Measurements from ENCODE around the gene CSRP1.
"Not testable (repeated sequence)": the region's sequence is repeated elsewhere in the genome, so short reads cannot be mapped to it uniquely, and the experiment has no call there.

CSRP1 gene

GRCh38 chr1:201473296-201473695 is 33.6 kb downstream of the CSRP1 start:
- DNase-seq, result no peak

GRCh38 chr1:201472321-201472720 is 34.6 kb downstream of the CSRP1 start:
- DNase-seq, result not testable (repeated sequence)

- DNase-seq, result no peak
These were observed 35.2 kb downstream of the CSRP1 start for GRCh38 chr1:201471772-201472171.

- DNase-seq, result no peak
These were observed 36.3 kb downstream of the CSRP1 start for GRCh38 chr1:201470581-201470980.

GRCh38 chr1:201469645-201470074 is 37.3 kb downstream of the CSRP1 start:
- DNase-seq, result no peak

GRCh38 chr1:201468844-201469644 is 37.9 kb downstream of the CSRP1 start, which contains the start of gene PHLDA3:
Gene PHLDA3, minus strand, starts transcription at chr1:201469188. Its CDS starts 402 bp downstream, at chr1:201468786.
- DNase-seq, result peak; percentile 6 to 23

GRCh38 chr1:201468501-201468843 is 38.5 kb downstream of the CSRP1 start:
- no peak for DNase-seq

- DNase-seq, result no peak
These were observed 40.4 kb downstream of the CSRP1 start for GRCh38 chr1:201466492-201466891.

- no peak for DNase-seq
These were observed 41.1 kb downstream of the CSRP1 start for GRCh38 chr1:201465698-201466290.

- no peak for DNase-seq
These were observed 43.8 kb downstream of the CSRP1 start for GRCh38 chr1:201463071-201463552.

- no peak for DNase-seq
These were observed 45.1 kb downstream of the CSRP1 start for GRCh38 chr1:201461645-201462441.

GRCh38 chr1:201460814-201461644 is 45.9 kb downstream of the CSRP1 start:
- no peak for DNase-seq

GRCh38 chr1:201459775-201460174 is 47.1 kb downstream of the CSRP1 start:
- DNase-seq, result no peak

GRCh38 chr1:201459052-201459451 is 47.9 kb downstream of the CSRP1 start:
- DNase-seq, result no peak

- no peak for DNase-seq
These were observed 49.4 kb downstream of the CSRP1 start for GRCh38 chr1:201457508-201457960.

- no peak for DNase-seq
These were observed 50.2 kb downstream of the CSRP1 start for GRCh38 chr1:201456499-201457309.

GRCh38 chr1:201455098-201455497 is 51.8 kb downstream of the CSRP1 start:
- no peak for DNase-seq

GRCh38 chr1:201454608-201455007 is 52.3 kb downstream of the CSRP1 start:
- no peak for DNase-seq

GRCh38 chr1:201452866-201453265 is 54.1 kb downstream of the CSRP1 start:
- DNase-seq, result no peak

GRCh38 chr1:201450721-201451291 is 56.1 kb downstream of the CSRP1 start:
- DNase-seq, result no peak

- DNase-seq, result no peak
These were observed 57.9 kb downstream of the CSRP1 start for GRCh38 chr1:201448990-201449389.

All from CD4-positive, alpha-beta T cell treated with Interleukin-1 beta for 1 hour (primary cell).